Spinal cord (tissue), 10 donors: ENCODE results near the gene TMEM30A. TPM values are rescaled to one million over a fixed set of nuclear protein-coding genes. Genes with fewer than 3 reads are reported as not detected.
A peak's percentile ranks its signal among the peaks of the same experiment; 100 is the strongest.

ENCODE experiments used
- DNase-seq, 6 donors: peaks; one replicate each; pipeline versions ENCODE4 v3.0.0 to v3.0.0-alpha.2; 2013 to 2015; ENCODE audit warnings: low spot score in 6 of 6, low read depth in 4 of 6
- H3K27ac ChIP-seq: one replicate; pipeline ENCODE4 v1.5.1; 2013; ENCODE audit warnings: low read depth, low read length, control low read depth
- H3K27me3 ChIP-seq: one replicate; pipeline ENCODE4 v1.6.1; 2013; ENCODE audit warnings: low read length; ENCODE audit not compliant: control insufficient read depth, insufficient read depth
- H3K36me3 ChIP-seq: one replicate; pipeline ENCODE4 v1.6.1; 2013; ENCODE audit warnings: low read length; ENCODE audit not compliant: control insufficient read depth, insufficient read depth
- H3K4me1 ChIP-seq: one replicate; pipeline ENCODE4 v1.6.1; 2013; ENCODE audit warnings: low read length; ENCODE audit not compliant: control insufficient read depth, insufficient read depth
- H3K4me3 ChIP-seq: one replicate; pipeline ENCODE4 v1.5.1; 2013; ENCODE audit warnings: low read depth, low read length, control low read depth
- H3K9me3 ChIP-seq: one replicate; pipeline ENCODE4 v1.6.1; 2013; ENCODE audit warnings: low read length; ENCODE audit not compliant: control insufficient read depth, insufficient read depth
- WGBS: methylation state at CpG from one replicate; pipeline ENCODE4 v1.1.5; 2013; ENCODE audit warnings: missing lambda C conversion rate; ENCODE audit not compliant: insufficient coverage; 5-methylcytosine and 5-hydroxymethylcytosine counted together
- polyA plus RNA-seq, 2 donors: library from polyadenylated mRNA; unstranded; fragments of 120-200 nt; gene quantifications; one replicate each; pipeline ENCODE4 v1.2.1, GENCODE V29; 2013; ENCODE audit not compliant: insufficient read length in 2 of 2
- total RNA-seq, 2 donors: library from RNA; depleted of rRNA in 1 of 2; stranded (reverse); fragments of 120-200 nt in 1 of 2; fragments of >200 nt in 1 of 2; gene quantifications; one replicate each; pipeline versions ENCODE4 v1.2.3 to v1.2.4, GENCODE V29; 2013 to 2014
- donor health status: healthy.

The TMEM30A gene
- total and polyA plus RNA-seq, 4 donors, result 83.5 to 255 (median 137) TPM

DNA sequence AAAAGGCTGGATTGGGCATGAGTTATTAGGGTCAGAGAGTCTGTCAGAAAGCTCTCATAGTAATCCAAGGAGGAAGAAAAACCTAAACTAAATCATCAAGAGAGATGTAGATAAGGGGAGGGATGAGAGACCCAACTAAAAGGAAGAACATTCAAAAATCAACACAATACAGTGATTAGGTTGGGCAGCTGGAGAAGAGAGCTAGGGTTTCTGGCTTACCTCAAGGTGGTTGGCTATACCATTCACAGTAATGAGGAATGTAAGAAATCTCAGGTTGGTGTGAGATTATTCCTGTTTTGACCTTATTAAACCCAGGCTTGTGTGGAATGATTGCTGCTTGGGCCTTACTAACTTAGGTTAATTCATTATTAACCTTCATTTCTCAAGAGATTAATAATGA lies 34.8 kb downstream of the TMEM30A start:
- H3K4me1 ChIP-seq, result no peaks in the 10 kb centered on the region
- no peaks in the 10 kb centered on the region for H3K27me3 ChIP-seq
- DNase-seq, result no peak

GRCh38 chr6:75246386-75246785 lies 38.2 kb downstream of the TMEM30A start:
- WGBS, result 100% methylated on average over 1 of the region's 2 CpGs
- Histone ChIP-seq H3K4me3 (no peak overlapping the region), H3K9me3 (no peaks in the 10 kb centered on the region), H3K27ac (no peak overlapping the region), H3K4me1 (peaks cover 14% of the 10 kb centered on the region), H3K27me3 (no peaks in the 10 kb centered on the region), H3K36me3 (peaks cover 2% of the 10 kb centered on the region)
- DNase-seq, result no peak

More for the DNA sequence above, 34.8 kb downstream of the TMEM30A start:
- H3K4me3 ChIP-seq, result no peak overlapping the region
- no peaks in the 10 kb centered on the region for H3K36me3 ChIP-seq
- no peaks in the 10 kb centered on the region for H3K9me3 ChIP-seq
- H3K27ac ChIP-seq, result no peak overlapping the region

DNA sequence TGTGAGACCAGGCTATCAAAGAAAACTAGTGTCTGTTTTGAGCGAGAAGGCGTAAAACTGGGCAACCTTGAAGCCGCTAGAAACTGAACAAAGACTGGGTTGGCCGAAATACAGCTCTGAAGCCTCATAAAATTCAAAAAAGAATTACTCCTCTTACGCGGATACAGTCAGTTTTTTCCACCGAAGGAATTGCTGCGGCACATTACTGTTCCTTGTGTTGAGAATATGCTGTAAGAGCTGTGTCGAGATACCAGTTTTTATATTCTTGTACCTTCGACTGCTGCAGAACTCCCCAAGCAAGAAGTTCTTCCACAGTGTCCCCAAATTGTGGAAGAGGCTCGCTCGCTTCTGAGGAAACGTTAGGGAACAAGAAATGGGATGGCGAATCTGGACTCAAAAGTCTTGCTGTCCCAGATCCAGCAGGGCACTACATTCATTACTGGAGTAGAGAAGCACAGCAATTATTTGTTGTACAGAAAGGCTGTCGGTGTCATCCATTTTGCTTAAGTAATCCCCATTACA lies 40.5 kb downstream of the TMEM30A start:
- no peaks in the 10 kb centered on the region for H3K9me3 ChIP-seq
- no peak for DNase-seq
- H3K4me1 ChIP-seq, result peaks cover 14% of the 10 kb centered on the region
- peak overlapping the region; percentile 94 for H3K4me3 ChIP-seq
- no peaks in the 10 kb centered on the region for H3K27me3 ChIP-seq
- H3K36me3 ChIP-seq, result peaks cover 7% of the 10 kb centered on the region
- peak overlapping the region; percentile 96 for H3K27ac ChIP-seq
- WGBS, result 27% methylated on average over 5 of the region's 15 CpGs

DNA sequence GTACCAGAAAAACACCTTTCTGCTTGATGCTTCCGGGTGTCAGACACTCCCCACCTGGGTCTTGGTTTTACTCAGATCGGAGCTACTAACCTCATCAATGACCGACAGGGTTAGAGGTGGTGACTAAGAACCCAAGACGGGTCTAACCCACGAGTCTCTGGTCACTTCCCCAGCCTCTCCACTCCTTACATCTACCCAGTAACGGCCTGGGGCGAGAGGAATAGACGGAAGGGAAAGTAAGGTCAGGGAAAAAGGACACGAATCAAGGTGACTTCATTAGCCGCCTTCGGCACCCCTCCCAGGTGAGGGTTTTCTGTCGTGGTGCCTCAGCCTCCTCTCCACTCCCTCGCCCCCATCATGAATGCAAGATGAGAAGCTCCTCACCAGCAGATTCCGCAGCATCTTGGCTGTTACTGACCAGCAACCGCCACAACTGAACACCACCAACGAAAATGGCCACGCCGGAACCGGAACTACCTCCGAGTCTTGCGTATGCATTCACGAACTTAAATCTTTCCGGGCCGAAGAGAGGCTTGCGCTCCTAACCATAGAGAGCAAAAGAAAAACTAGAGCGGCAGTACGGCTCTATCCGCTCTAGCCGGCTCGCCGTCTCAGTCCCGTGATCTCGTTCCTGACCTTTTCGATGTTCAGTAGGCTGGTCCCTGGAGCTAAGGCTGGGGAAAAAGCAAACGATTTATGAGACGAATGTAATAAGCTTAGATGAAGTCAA lies 41.1 kb downstream of the TMEM30A start, which contains the start of gene COX7A2:
Gene COX7A2 (minus strand): TSS at position 469 of the 730 bp plus-strand sequence. CDS start 67 bp downstream, at position 402.
- 0% methylated on average over 33 of the region's 36 CpGs for WGBS
- peak within 1 kb of the TSS; percentile 94 for H3K4me3 ChIP-seq
- H3K4me1 ChIP-seq, result peaks cover 14% of the 10 kb centered on the region
- peak within 1 kb of the TSS; percentile 96 for H3K27ac ChIP-seq
- no peaks in the 10 kb centered on the region for H3K27me3 ChIP-seq
- peak; percentile 89 to 99 (median 90) for DNase-seq
- peaks cover 11% of the 10 kb centered on the region for H3K36me3 ChIP-seq
- H3K9me3 ChIP-seq, result no peaks in the 10 kb centered on the region

DNA sequence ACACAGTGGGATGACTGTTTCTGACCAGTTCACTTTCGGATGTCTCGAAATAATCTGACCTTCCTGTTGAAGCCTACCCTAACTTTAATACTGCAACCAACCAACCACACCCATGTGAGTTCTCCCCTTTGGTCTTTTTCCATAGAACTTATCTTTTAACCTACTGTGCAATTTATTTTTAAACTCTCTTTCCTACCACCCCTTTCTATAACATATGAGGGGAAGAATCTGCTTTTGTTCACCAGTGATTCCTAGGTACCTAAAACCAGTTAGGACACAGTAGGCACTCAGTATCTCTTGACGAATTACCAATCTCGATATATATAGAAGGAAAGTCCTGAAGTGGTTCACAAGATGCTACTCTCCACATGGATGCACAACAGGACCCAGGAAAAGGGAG lies 48.0 kb downstream of the TMEM30A start:
- Histone ChIP-seq H3K27ac (no peak overlapping the region), H3K27me3 (no peaks in the 10 kb centered on the region), H3K9me3 (no peaks in the 10 kb centered on the region), H3K4me3 (no peak overlapping the region), H3K36me3 (peaks cover 17% of the 10 kb centered on the region), H3K4me1 (peaks cover 3% of the 10 kb centered on the region)
- WGBS, result 100% methylated on average over 1 of the region's 4 CpGs
- DNase-seq, result no peak

GRCh38 chr6:75235271-75235670 lies 49.3 kb downstream of the TMEM30A start:
- DNase-seq, result no peak
- Histone ChIP-seq H3K27me3 (no peaks in the 10 kb centered on the region), H3K4me3 (no peak overlapping the region), H3K4me1 (no peaks in the 10 kb centered on the region), H3K36me3 (peaks cover 15% of the 10 kb centered on the region), H3K9me3 (no peaks in the 10 kb centered on the region), H3K27ac (no peak overlapping the region)
- WGBS, result no CpG with 5 or more reads among the region's 2 CpGs

- no CpG with 5 or more reads among the region's 3 CpGs for WGBS
- Histone ChIP-seq H3K4me3 (no peak overlapping the region), H3K9me3 (no peaks in the 10 kb centered on the region), H3K4me1 (no peaks in the 10 kb centered on the region), H3K36me3 (peaks cover 11% of the 10 kb centered on the region), H3K27ac (no peak overlapping the region), H3K27me3 (no peaks in the 10 kb centered on the region)
- peak in 4 of 6 donors; percentile 33 to 96 (median 47) for DNase-seq
Measured at GRCh38 chr6:75234126-75234865, 50.3 kb downstream of the TMEM30A start.

DNA sequence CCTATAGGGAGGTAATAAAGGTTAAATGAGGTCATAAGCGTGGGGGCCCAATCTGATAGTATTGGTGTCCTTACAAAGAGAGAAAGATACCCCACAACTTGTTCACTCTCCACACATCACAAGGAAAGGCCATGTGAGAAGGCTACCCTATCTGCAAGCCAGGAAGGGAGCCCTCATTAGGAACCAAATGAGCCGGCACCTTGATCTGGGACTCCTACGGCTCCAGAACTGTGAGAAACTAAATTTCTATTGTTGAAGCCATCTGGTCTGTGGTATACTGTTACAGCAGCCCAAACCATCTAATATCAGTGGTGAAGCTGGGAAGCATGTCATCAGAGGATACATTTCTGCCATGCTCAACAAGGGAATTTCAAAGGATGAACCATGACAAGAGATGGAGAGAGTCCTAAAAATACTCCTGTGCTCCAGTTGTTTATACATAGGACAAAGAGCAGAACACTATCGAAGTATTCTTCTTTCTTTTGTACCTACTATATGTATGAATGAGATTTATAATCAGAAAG lies 51.4 kb downstream of the TMEM30A start:
- no peak for DNase-seq
- Histone ChIP-seq H3K4me3 (no peak overlapping the region), H3K36me3 (peaks cover 4% of the 10 kb centered on the region), H3K27ac (no peak overlapping the region), H3K27me3 (no peaks in the 10 kb centered on the region), H3K9me3 (no peaks in the 10 kb centered on the region), H3K4me1 (no peaks in the 10 kb centered on the region)
- no CpG with 5 or more reads among the region's 4 CpGs for WGBS

DNA sequence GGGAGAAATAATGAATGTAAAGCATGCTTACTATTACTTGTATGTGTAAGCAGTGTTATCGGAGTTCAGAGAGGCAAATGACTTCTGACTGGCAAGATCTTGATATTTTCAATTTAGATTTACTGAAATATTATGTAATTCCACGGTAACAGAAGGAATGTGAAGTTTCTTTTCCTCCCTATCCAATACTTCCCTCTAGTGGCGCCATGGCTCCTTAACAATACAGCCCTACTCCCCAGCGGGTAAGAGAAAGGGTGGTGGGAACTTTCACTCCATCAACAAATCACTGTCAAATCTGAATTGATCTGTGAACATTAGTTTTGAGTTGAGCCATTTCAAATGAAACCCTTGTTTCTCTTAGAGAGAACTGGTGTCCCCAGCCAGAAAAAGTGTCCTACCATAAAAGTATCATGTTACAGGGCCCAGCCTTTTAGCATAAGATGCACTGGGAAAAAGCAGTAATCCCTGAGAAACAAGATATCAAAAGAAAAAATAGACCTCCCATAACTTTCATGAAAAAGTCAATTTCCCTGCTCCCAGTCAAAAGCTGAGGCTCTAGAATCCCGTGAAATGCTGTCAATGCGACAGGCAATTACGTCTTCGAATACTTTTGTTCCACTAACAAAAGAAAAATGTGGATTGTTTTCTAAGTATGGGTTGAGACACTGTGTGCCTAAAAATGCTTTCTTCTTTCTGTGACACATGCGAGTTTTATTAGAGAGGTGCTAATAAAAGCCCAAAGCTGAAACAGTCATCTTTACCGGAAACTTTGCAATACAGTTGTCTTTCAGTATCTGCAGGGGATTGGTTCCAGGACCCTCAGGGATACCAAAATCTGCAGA lies 53.9 kb downstream of the TMEM30A start:
- 61% methylated on average over 5 of the region's 10 CpGs for WGBS
- DNase-seq, result peak in 2 of 6 donors; percentile 22 to 69
- no peak overlapping the region for H3K27ac ChIP-seq
- no peaks in the 10 kb centered on the region for H3K4me1 ChIP-seq
- H3K36me3 ChIP-seq, result no peaks in the 10 kb centered on the region
- H3K27me3 ChIP-seq, result no peaks in the 10 kb centered on the region
- H3K4me3 ChIP-seq, result no peak overlapping the region
- no peaks in the 10 kb centered on the region for H3K9me3 ChIP-seq
